Stimulated activated naive CD8-positive, alpha-beta T cell treated with anti-CD3 and anti-CD28 coated beads, Interleukin-15, Interleukin-2, amounts not matched to agents 100 ng/mL and 50 ng/mL, for 24 hours (primary cell): Measurements from ENCODE around the gene GDAP1L1.

Source experiments
- H3K27ac Mint-ChIP-seq: one replicate; pipeline ENCODE4 v1.8.0; 2021; ENCODE audit warnings: mild to moderate bottlenecking, mixed read lengths
- H3K27me3 Mint-ChIP-seq: one replicate; pipeline ENCODE4 v1.8.0; 2021; ENCODE audit warnings: mixed read lengths
- H3K36me3 Mint-ChIP-seq: one replicate; pipeline ENCODE4 v1.8.0; 2021; ENCODE audit warnings: low read depth, mixed read lengths
- H3K4me1 Mint-ChIP-seq: one replicate; pipeline ENCODE4 v1.8.0; 2021; ENCODE audit warnings: low read depth, mixed read lengths
- H3K4me3 Mint-ChIP-seq: one replicate; pipeline ENCODE4 v1.8.0; 2021; ENCODE audit warnings: mild to moderate bottlenecking, mixed read lengths
- H3K9me3 Mint-ChIP-seq: one replicate; pipeline ENCODE4 v1.8.0; 2021; ENCODE audit warnings: mixed read lengths

The GDAP1L1 gene

DNA sequence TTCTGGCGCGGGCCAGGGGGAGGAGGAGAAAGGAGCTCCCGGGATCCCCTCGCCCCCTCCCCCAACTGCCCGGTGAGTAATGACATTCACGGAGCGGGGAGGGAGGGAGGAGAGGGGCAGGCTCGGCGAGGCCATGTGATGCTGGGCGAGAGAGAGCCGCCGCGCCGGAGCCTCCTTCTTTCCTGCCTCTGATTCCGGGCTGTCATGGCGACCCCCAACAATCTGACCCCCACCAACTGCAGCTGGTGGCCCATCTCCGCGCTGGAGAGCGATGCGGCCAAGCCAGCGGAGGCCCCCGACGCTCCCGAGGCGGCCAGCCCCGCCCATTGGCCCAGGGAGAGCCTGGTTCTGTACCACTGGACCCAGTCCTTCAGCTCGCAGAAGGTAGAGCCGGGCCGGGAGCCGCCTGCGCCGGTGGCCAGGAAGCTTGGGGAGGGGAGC is at the start of gene GDAP1L1:
Gene GDAP1L1 (plus strand): TSS at position 178 of the 441 bp plus-strand sequence. CDS start 27 bp downstream, at position 205.
- Mint-ChIP-seq H3K4me1 (peaks cover 7% of the 10 kb centered on the region), H3K9me3 (no peaks in the 10 kb centered on the region), H3K4me3 (no peak within 1 kb of the TSS), H3K27me3 (peaks cover 18% of the 10 kb centered on the region), H3K36me3 (no peaks in the 10 kb centered on the region), H3K27ac (no peak within 1 kb of the TSS)

GRCh38 chr20:44198872-44199271 is 48.2 kb upstream of the GDAP1L1 start:
- Mint-ChIP-seq H3K36me3 (peaks cover 55% of the 10 kb centered on the region), H3K9me3 (no peaks in the 10 kb centered on the region), H3K27ac (peak overlapping the region; percentile 60), H3K4me1 (peaks cover 20% of the 10 kb centered on the region), H3K4me3 (no peak overlapping the region), H3K27me3 (no peaks in the 10 kb centered on the region)

- Mint-ChIP-seq H3K36me3 (peaks cover 59% of the 10 kb centered on the region), H3K9me3 (no peaks in the 10 kb centered on the region), H3K27ac (no peak overlapping the region)
These were observed 47.2 kb upstream of the GDAP1L1 start for GRCh38 chr20:44199877-44200276.

DNA sequence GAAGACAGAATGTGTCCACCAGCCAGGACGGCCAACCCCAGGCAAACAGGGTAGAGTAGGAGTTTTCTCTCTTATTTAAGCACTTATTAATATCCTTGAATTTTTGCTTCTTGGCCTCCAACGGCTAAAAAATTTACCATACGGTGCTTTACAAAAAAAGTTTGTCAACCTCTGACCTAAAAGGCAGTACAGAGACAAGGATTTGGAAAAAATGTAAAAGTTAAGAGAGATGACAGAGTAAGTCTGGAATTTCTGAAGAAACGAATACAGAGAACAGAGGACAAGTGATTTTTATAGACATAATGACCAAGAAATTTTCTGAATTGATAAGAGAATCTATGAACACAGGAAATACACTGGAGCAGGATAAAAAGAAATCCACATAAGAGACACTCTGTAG is 46.7 kb upstream of the GDAP1L1 start:
- Mint-ChIP-seq H3K36me3 (peaks cover 63% of the 10 kb centered on the region), H3K4me3 (no peak overlapping the region), H3K4me1 (peaks cover 26% of the 10 kb centered on the region), H3K27me3 (no peaks in the 10 kb centered on the region), H3K9me3 (no peaks in the 10 kb centered on the region), H3K27ac (peak overlapping the region; percentile 6)

More at GRCh38 chr20:44199877-44200276, 47.2 kb upstream of the GDAP1L1 start:
- Mint-ChIP-seq H3K4me3 (no peak overlapping the region), H3K27me3 (no peaks in the 10 kb centered on the region), H3K4me1 (peaks cover 26% of the 10 kb centered on the region)

GRCh38 chr20:44200983-44201382 is 46.1 kb upstream of the GDAP1L1 start:
- Mint-ChIP-seq H3K9me3 (no peaks in the 10 kb centered on the region), H3K4me3 (no peak overlapping the region), H3K27ac (no peak overlapping the region), H3K27me3 (no peaks in the 10 kb centered on the region), H3K36me3 (peaks cover 67% of the 10 kb centered on the region), H3K4me1 (peaks cover 26% of the 10 kb centered on the region)

GRCh38 chr20:44203161-44203560 is 43.9 kb upstream of the GDAP1L1 start:
- peaks cover 61% of the 10 kb centered on the region for H3K36me3 Mint-ChIP-seq

GRCh38 chr20:44204156-44204831 is 42.8 kb upstream of the GDAP1L1 start:
- H3K36me3 Mint-ChIP-seq = peaks cover 54% of the 10 kb centered on the region
- no peak overlapping the region for H3K4me3 Mint-ChIP-seq
- H3K4me1 Mint-ChIP-seq = peaks cover 46% of the 10 kb centered on the region
- no peaks in the 10 kb centered on the region for H3K27me3 Mint-ChIP-seq
- H3K9me3 Mint-ChIP-seq = no peaks in the 10 kb centered on the region
- no peak overlapping the region for H3K27ac Mint-ChIP-seq

More at GRCh38 chr20:44203161-44203560, 43.9 kb upstream of the GDAP1L1 start:
- Mint-ChIP-seq H3K4me3 (no peak overlapping the region), H3K4me1 (peaks cover 42% of the 10 kb centered on the region), H3K27ac (no peak overlapping the region), H3K27me3 (no peaks in the 10 kb centered on the region), H3K9me3 (no peaks in the 10 kb centered on the region)

DNA sequence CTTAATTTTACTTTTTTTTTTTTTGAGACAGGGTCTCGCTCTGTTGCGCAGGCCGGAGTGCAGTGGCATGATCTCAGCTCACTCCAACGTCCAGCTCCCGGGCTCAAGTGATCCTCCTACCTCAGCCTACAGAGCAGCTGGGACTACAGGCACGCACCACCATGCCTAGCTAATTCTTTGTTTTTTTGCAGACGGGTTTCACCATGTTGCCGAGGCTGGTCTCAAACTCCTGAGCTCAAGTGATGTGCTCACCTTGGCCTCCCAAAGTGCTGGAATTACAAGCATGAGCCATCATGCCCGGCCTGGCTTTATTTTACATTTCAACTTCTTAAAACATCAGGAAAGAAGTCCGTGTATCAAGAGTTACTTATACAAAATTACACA is 42.3 kb upstream of the GDAP1L1 start:
- peaks cover 46% of the 10 kb centered on the region for H3K4me1 Mint-ChIP-seq

GRCh38 chr20:44206132-44206531 is 41.0 kb upstream of the GDAP1L1 start:
- Mint-ChIP-seq H3K27me3 (no peaks in the 10 kb centered on the region), H3K36me3 (peaks cover 40% of the 10 kb centered on the region), H3K27ac (no peak overlapping the region), H3K4me3 (no peak overlapping the region), H3K9me3 (no peaks in the 10 kb centered on the region), H3K4me1 (peaks cover 50% of the 10 kb centered on the region)

More for the DNA sequence above, 42.3 kb upstream of the GDAP1L1 start:
- H3K27me3 Mint-ChIP-seq = no peaks in the 10 kb centered on the region
- H3K9me3 Mint-ChIP-seq = no peaks in the 10 kb centered on the region
- H3K36me3 Mint-ChIP-seq = peaks cover 49% of the 10 kb centered on the region
- H3K27ac Mint-ChIP-seq = no peak overlapping the region
- H3K4me3 Mint-ChIP-seq = no peak overlapping the region

DNA sequence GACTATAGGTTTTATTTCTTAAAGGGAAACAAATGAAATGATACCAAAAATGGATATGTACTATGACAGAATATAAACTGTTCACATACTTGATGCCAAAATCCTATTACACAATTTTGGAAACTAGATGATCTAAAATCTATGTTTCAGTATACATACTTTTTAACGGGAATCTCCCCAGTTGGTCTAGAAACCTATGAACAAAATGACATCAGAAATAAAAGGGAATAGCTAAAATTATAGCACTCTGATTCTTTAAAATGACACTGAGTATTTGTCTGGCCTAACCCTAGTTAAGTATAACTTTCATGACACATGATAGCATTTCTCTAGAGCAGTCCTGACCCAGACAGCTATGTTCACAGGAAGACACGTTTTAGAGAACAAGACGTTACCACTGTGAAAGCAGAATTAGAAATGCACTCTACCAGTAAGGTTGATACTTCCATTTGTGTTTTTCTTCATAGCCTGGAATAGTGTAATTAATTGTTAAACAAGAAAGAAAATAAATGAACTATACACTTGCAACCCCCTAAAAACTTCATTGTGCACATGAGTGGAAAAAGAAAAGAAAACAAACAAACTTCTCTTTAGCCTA is 39.9 kb upstream of the GDAP1L1 start:
- H3K27ac Mint-ChIP-seq = peak overlapping the region; percentile 12
- H3K36me3 Mint-ChIP-seq = peaks cover 29% of the 10 kb centered on the region
- H3K4me1 Mint-ChIP-seq = peaks cover 61% of the 10 kb centered on the region

DNA sequence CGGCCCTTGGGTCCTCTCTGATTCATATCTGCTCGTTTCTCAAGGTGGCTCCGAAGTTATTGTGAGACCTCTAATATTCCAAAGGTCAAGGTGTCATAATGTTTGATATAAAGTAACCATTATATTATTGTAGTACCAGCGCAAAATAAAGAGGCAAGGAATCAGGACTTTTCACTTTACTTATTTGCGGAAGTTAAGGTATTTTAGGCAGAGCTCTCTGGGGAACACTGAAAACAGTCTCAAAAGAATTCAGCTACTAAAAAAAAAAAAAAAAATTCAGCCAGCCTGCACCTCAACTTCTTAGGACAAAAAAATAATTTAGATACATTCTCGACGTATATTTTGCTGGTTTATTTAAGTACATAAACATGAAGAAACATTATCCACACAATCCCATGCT is 38.9 kb upstream of the GDAP1L1 start:
- no peaks in the 10 kb centered on the region for H3K27me3 Mint-ChIP-seq
- H3K4me1 Mint-ChIP-seq = peaks cover 61% of the 10 kb centered on the region
- H3K9me3 Mint-ChIP-seq = no peaks in the 10 kb centered on the region
- H3K4me3 Mint-ChIP-seq = peak overlapping the region; percentile 96
- peaks cover 22% of the 10 kb centered on the region for H3K36me3 Mint-ChIP-seq
- no peak overlapping the region for H3K27ac Mint-ChIP-seq

More for the DNA sequence above, 39.9 kb upstream of the GDAP1L1 start:
- Mint-ChIP-seq H3K9me3 (no peaks in the 10 kb centered on the region), H3K27me3 (no peaks in the 10 kb centered on the region), H3K4me3 (peak overlapping the region; percentile 27)

DNA sequence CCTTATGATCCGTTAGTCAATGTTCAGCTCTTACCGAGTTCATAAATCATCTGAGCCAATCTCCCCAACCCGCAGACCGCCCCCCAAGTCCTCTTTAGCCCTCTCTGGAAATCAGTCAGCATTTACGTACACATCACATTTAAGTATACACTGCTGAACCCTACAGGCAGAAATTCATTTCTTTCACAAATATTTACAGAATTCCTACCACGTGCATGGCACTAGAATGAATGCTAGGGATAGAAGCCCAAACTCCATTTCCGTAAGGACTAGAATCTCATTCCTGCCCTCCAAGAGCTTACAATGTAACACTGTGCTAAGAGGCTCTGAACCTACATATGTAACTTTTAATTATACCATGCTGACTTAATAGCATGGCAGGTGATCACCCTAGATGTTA is 38.3 kb upstream of the GDAP1L1 start:
- peak overlapping the region; percentile 96 for H3K4me3 Mint-ChIP-seq
- no peak overlapping the region for H3K27ac Mint-ChIP-seq
- peaks cover 61% of the 10 kb centered on the region for H3K4me1 Mint-ChIP-seq
- no peaks in the 10 kb centered on the region for H3K27me3 Mint-ChIP-seq
- H3K9me3 Mint-ChIP-seq = no peaks in the 10 kb centered on the region
- peaks cover 22% of the 10 kb centered on the region for H3K36me3 Mint-ChIP-seq

GRCh38 chr20:44209686-44210405 is 37.3 kb upstream of the GDAP1L1 start:
- Mint-ChIP-seq H3K9me3 (no peaks in the 10 kb centered on the region), H3K27me3 (no peaks in the 10 kb centered on the region), H3K4me1 (peaks cover 56% of the 10 kb centered on the region), H3K36me3 (peaks cover 18% of the 10 kb centered on the region), H3K4me3 (peak overlapping the region; percentile 96), H3K27ac (peak overlapping the region; percentile 96)

- Mint-ChIP-seq H3K9me3 (no peaks in the 10 kb centered on the region), H3K27ac (peak within 1 kb of the TSS; percentile 96), H3K36me3 (peaks cover 11% of the 10 kb centered on the region), H3K4me1 (peaks cover 62% of the 10 kb centered on the region), H3K4me3 (peak within 1 kb of the TSS; percentile 96), H3K27me3 (no peaks in the 10 kb centered on the region)
These were observed 36.5 kb upstream of the GDAP1L1 start, which contains the start of gene OSER1 for GRCh38 chr20:44210406-44211176. TSS of gene OSER1 (minus strand) at chr20:44210771. CDS start at chr20:44206957, 3,814 bp downstream.
